GM06990 (cell line): ENCODE results near the gene CHST11.

Experiments
- DNase-seq: peaks from one replicate; pipeline ENCODE4 v3.0.0-alpha.2; 2011; ENCODE audit not compliant: insufficient read length; ENCODE audit errors: extremely low read depth
- H3K27me3 ChIP-seq: replicated peaks from 2 replicates; pipeline ENCODE4 v1.6.0; 2011; ENCODE audit warnings: low read length; ENCODE audit not compliant: control insufficient read depth, insufficient read depth
- H3K36me3 ChIP-seq: 2 replicates; pipeline ENCODE4 v1.5.1; 2011; ENCODE audit warnings: low read length; ENCODE audit not compliant: control insufficient read depth, insufficient read depth
- H3K4me3 ChIP-seq: replicated peaks from 2 replicates; pipeline ENCODE4 v1.5.1; 2011; ENCODE audit warnings: low read depth, mild to moderate bottlenecking, control low read depth, low read length
- TF ChIP-seq, protein P1 (sequence below): IDR thresholded peaks from 2 replicates; pipeline ENCODE4 v1.5.1; 2011; ENCODE audit warnings: low read length, control low read depth, mild to moderate bottlenecking, inconsistent platforms; ENCODE audit not compliant: insufficient read depth, poor library complexity, severe bottlenecking

The CHST11 gene

GRCh38 chr12:104456417-104456949 lies at the start of gene CHST11:
Gene CHST11 (plus strand): TSS chr12:104456948.
- TF ChIP-seq, protein P1, sequence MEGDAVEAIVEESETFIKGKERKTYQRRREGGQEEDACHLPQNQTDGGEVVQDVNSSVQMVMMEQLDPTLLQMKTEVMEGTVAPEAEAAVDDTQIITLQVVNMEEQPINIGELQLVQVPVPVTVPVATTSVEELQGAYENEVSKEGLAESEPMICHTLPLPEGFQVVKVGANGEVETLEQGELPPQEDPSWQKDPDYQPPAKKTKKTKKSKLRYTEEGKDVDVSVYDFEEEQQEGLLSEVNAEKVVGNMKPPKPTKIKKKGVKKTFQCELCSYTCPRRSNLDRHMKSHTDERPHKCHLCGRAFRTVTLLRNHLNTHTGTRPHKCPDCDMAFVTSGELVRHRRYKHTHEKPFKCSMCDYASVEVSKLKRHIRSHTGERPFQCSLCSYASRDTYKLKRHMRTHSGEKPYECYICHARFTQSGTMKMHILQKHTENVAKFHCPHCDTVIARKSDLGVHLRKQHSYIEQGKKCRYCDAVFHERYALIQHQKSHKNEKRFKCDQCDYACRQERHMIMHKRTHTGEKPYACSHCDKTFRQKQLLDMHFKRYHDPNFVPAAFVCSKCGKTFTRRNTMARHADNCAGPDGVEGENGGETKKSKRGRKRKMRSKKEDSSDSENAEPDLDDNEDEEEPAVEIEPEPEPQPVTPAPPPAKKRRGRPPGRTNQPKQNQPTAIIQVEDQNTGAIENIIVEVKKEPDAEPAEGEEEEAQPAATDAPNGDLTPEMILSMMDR: peak; percentile 25
- peak; percentile 93 for DNase-seq
- H3K36me3 ChIP-seq: no peaks in the 10 kb centered on the region
- peak within 1 kb of the TSS; percentile 94 for H3K4me3 ChIP-seq
- H3K27me3 ChIP-seq: no peaks in the 10 kb centered on the region

DNA sequence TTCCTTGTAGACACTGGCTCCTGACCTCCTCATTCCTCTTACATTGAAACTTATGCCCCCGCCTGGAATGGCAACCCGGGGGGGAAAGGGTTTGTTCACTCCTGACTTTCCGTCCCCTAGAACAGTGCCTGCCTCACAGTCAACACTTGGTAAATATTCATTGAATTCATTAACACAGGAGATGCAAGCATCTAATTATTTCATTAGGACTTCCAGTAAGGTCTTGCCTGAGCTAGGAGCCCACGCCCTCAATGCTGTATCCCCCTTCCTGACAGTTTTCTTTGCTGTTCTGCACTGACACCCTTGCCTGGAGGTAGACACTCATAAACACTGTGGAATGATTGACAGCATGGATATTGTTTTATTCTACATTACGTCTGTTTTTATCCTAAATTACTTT lies 49.3 kb upstream of the CHST11 start:
- H3K4me3 ChIP-seq: no peak overlapping the region
- H3K27me3 ChIP-seq: no peaks in the 10 kb centered on the region
- TF ChIP-seq, protein P1: no peak
- H3K36me3 ChIP-seq: no peaks in the 10 kb centered on the region
- no peak for DNase-seq

- Histone ChIP-seq H3K4me3 (no peak overlapping the region), H3K36me3 (no peaks in the 10 kb centered on the region), H3K27me3 (no peaks in the 10 kb centered on the region)
- TF ChIP-seq, protein P1: no peak
- no peak for DNase-seq
These were observed 48.8 kb upstream of the CHST11 start for GRCh38 chr12:104407922-104408321.

DNA sequence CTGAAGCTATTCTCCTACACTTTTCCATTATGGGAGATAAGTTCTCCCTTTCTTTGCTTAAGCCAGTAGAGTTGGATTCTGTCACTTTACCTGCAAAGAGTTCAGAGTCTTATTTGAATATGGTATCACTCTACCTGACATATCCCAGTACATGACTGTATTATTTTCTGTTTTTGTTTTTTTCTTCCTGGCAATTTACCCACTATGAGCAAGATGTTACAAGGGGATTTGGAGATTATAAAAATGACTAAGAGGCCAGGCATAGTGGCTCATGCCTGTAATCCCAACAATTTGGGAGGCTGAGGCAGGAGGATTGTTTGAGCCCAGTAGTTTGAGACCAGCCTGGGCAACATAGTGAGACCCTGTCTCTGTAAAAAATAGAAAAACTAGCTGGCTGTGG lies 46.4 kb upstream of the CHST11 start:
- TF ChIP-seq, protein P1: no peak
- DNase-seq: no peak

DNA sequence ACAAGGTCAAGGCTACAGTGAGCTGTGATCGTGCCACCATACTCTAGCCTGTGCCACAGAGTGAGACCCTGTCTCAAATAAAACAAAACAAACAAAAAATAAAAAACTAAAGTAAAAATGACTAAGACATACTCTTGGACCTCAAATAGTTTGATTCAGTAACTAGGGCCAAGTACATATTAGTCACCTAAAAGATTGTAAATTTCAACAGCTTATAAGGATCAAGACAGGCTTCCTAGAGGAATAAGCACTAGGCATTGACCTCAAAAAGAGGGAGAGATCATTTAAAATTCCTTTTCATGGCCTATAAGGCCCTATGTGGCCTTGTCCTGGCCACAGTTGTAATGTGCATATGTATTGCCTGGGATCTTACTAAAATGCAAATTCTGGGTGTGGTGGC lies 46.0 kb upstream of the CHST11 start:
- DNase-seq: no peak
- TF ChIP-seq, protein P1: no peak
- Histone ChIP-seq H3K4me3 (no peak overlapping the region), H3K36me3 (no peaks in the 10 kb centered on the region), H3K27me3 (no peaks in the 10 kb centered on the region)

More for the DNA sequence above, 46.4 kb upstream of the CHST11 start:
- no peaks in the 10 kb centered on the region for H3K27me3 ChIP-seq
- H3K4me3 ChIP-seq: no peak overlapping the region
- no peaks in the 10 kb centered on the region for H3K36me3 ChIP-seq

DNA sequence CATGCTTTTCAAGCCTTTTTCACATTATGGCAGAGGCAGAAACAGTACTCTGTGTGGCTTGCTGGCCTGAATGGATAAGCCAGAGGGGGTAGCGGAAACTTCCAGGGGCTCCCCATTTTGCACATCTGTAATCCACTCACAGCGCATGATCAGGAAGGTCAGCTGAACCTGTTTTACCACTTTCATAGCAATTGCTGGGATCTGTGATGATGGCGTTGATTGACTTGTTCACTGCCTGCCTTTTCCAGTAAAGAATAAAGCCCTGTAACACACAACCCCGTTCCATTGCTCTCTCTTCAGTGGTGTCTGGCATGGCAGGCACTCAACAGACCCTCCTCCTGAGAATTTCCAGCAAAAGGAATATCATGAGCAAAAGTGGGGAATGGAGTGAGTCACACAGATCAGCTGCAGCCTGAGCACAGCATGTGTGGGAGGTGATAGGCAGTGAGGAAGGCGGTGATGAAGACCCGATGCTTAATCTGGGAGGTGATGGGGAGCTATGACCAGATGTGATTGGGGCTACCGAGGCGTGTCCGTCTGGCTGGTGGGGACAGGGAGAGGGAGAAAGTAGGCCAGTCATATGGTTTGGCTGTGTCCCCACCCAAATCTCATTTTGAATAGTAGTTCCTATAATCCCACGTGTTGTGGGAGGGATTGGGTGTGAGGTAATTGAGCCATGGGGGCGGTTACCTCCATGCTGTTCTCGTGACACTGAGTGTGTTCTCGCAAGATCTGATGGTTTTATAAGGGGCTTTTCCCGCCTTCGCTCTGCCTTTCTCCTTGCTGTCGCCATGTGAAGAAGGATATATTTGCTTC lies 44.7 kb upstream of the CHST11 start:
- no peak overlapping the region for H3K4me3 ChIP-seq
- no peaks in the 10 kb centered on the region for H3K36me3 ChIP-seq
- TF ChIP-seq, protein P1: no peak
- H3K27me3 ChIP-seq: no peaks in the 10 kb centered on the region
- no peak for DNase-seq
